ENCODE data around the gene RPS26. TPM values are rescaled to one million over a fixed set of nuclear protein-coding genes. Genes with fewer than 3 reads are reported as not detected.
A peak's percentile ranks its signal among the peaks of the same experiment; 100 is the strongest.

Gene RPS26
- total RNA-seq, 1 experiment from 2014 or later, result 60.4 TPM

DNA sequence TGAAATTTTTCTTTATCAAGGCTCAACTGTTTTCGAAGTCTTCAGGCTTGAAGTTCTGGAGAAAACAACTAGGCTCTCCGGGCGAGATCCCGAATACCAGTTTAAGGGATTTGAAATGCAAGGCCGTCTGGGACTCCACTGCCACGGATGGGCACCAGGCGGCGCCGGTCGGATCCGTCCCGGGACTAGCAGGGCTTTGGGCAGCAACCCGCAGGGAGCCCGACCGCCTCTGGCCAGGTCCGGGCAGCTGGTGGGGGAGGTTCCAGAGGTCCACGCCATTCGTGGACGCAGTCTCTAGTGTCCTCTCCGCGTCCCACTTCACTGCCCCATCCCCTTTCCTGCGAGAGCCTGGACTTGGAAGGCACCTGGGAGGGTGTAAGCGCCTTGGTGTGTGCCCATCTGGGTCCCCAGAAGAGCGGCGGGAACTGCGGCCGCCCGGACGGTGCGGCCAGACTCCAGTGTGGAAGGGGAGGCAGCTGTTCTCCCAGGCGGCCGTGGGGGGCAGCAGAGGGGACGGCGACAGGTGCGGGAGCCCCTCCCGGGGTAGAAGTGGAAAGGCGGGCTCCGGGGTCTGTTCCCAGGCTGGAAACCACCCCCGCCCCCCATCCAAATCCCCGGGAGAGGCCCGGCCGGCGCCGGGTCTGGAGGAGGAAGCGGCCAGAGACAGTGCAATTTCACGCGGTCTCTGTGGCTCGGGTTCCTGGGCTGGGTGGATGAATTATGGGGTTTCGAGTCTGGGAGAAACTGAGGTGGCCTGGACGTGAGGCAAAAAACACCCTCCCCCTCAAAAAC lies 37.4 kb downstream of the RPS26 start:
- ChIA-PET POLR2A (interaction anchor here (0.6 to 4.1 kb wide), 3 partner anchors 19 to 105 kb away, joined by 4 to 48 read pairs (median 14); partner anchors contain the start of genes PA2G4 and RAB5B), CTCF (interaction anchor here (0.6 to 1.4 kb wide), 4 partner anchors 9 to 356 kb away, joined by 4 to 22 read pairs (median 8); partner anchors contain the start of genes PA2G4 and SUOX)
- TF ChIP-seq CTCF (IDR thresholded peaks at IDR 0.05; ENCODE audit: insufficient read depth in 1 of 2, low read depth in 1 of 2, low read length in 1 of 2, severe bottlenecking in 1 of 2, unreplicated experiment in 1 of 2), result peak; percentile 69 to 84
- intact Hi-C loops (cut with micrococcal nuclease; ENCODE audit: unreplicated experiment), result loop anchor here (1.0 kb wide), 3 partner anchors 25 to 39 kb away; partner anchors contain the start of genes PA2G4 and ZC3H10
- H3K9me3 ChIP-seq, result no peaks in the 10 kb centered on the region
- BruUV-seq (replicated peaks), result TSS peak; percentile 87
- Mint-ChIP-seq H3K27me3 (ENCODE audit: insufficient read depth, unreplicated experiment) (no peaks in the 10 kb centered on the region), H3K4me3 (ENCODE audit: unreplicated experiment) (peak overlapping the region; percentile 89), H3K27ac (ENCODE audit: unreplicated experiment) (peak overlapping the region; percentile 92), H3K4me1 (ENCODE audit: low read depth, unreplicated experiment) (peaks cover 7% of the 10 kb centered on the region), H3K36me3 (ENCODE audit: insufficient read depth, unreplicated experiment) (peaks cover 45% of the 10 kb centered on the region), H3K9me3 (ENCODE audit: unreplicated experiment) (no peaks in the 10 kb centered on the region)
- peaks cover 7% of the 10 kb centered on the region for H3K36me3 ChIP-seq (ENCODE audit: control insufficient read depth, insufficient read depth, low read length)
- H3K4me3 ChIP-seq (ENCODE audit: low read depth, low read length), result peak overlapping the region; percentile 74
- peaks cover 24% of the 10 kb centered on the region for H3K4me1 ChIP-seq
- peak; percentile 93 to 96 for DNase-seq
- no peaks in the 10 kb centered on the region for H3K27me3 ChIP-seq (replicated peaks; ENCODE audit: control insufficient read depth, insufficient read depth, low read length)

- H3K4me3 ChIP-seq (ENCODE audit: low read depth, low read length), result peak within 1 kb of the TSS; percentile 74
- H3K9me3 Mint-ChIP-seq (ENCODE audit: unreplicated experiment), result no peaks in the 10 kb centered on the region
- H3K4me3 Mint-ChIP-seq (ENCODE audit: unreplicated experiment), result peak within 1 kb of the TSS; percentile 89
- H3K4me1 ChIP-seq, result peaks cover 24% of the 10 kb centered on the region
- TF ChIP-seq CTCF (IDR thresholded peaks at IDR 0.05; ENCODE audit: insufficient read depth in 1 of 2, low read depth in 1 of 2, low read length in 1 of 2, severe bottlenecking in 1 of 2, unreplicated experiment in 1 of 2), result no peak
- ChIA-PET CTCF (interaction anchor here (0.6 to 3.2 kb wide), 7 partner anchors 10 to 1746 kb away, joined by 3 to 22 read pairs (median 4); partner anchors contain the start of genes PA2G4 and SUOX), POLR2A (interaction anchor here (0.6 to 4.1 kb wide), 3 partner anchors 18 to 106 kb away, joined by 4 to 48 read pairs (median 14); partner anchors contain the start of genes PA2G4 and RAB5B)
- H3K27me3 ChIP-seq (replicated peaks; ENCODE audit: control insufficient read depth, insufficient read depth, low read length), result no peaks in the 10 kb centered on the region
- H3K36me3 ChIP-seq (ENCODE audit: control insufficient read depth, insufficient read depth, low read length), result peaks cover 11% of the 10 kb centered on the region
- peak; percentile 92 for DNase-seq
- intact Hi-C loops (cut with micrococcal nuclease; ENCODE audit: unreplicated experiment), result loop anchor here (1.0 kb wide), 3 partner anchors 24 to 38 kb away; partner anchors contain the start of genes PA2G4 and ZC3H10
- peak within 1 kb of the TSS; percentile 92 for H3K27ac Mint-ChIP-seq (ENCODE audit: unreplicated experiment)
- BruUV-seq (replicated peaks), result no TSS peak
- peaks cover 53% of the 10 kb centered on the region for H3K36me3 Mint-ChIP-seq (ENCODE audit: insufficient read depth, unreplicated experiment)
- no peaks in the 10 kb centered on the region for H3K27me3 Mint-ChIP-seq (ENCODE audit: insufficient read depth, unreplicated experiment)
- H3K9me3 ChIP-seq, result no peaks in the 10 kb centered on the region
- peaks cover 10% of the 10 kb centered on the region for H3K4me1 Mint-ChIP-seq (ENCODE audit: low read depth, unreplicated experiment)
Observed at GRCh38 chr12:56079723-56080555, 38.2 kb downstream of the RPS26 start, which contains the start of gene ERBB3. TSS of gene ERBB3 (plus strand) at chr12:56080165. CDS start at chr12:56080301, 136 bp downstream.

All from Caco-2 (cell line).